Activated naive CD4-positive, alpha-beta T cell treated with anti-CD3 and anti-CD28 coated beads, Interleukin-2, amount 50 U/mL, for 24 hours (primary cell): ENCODE measurements around the gene GJA9.
"Not testable (repeated sequence)": the region's sequence is repeated elsewhere in the genome, so short reads cannot be mapped to it uniquely, and the experiment has no call there.

Source experiments
- H3K27ac Mint-ChIP-seq: one replicate; pipeline ENCODE4 v1.8.0; 2021; ENCODE audit warnings: mild to moderate bottlenecking, mixed read lengths
- H3K27me3 Mint-ChIP-seq: one replicate; pipeline ENCODE4 v1.8.0; 2021; ENCODE audit warnings: mixed read lengths
- H3K36me3 Mint-ChIP-seq: one replicate; pipeline ENCODE4 v1.8.0; 2021; ENCODE audit warnings: mixed read lengths
- H3K4me1 Mint-ChIP-seq: one replicate; pipeline ENCODE4 v1.8.0; 2021; ENCODE audit warnings: mixed read lengths
- H3K4me3 Mint-ChIP-seq: one replicate; pipeline ENCODE4 v1.8.0; 2021; ENCODE audit warnings: mild to moderate bottlenecking, mixed read lengths
- H3K9me3 Mint-ChIP-seq: one replicate; pipeline ENCODE4 v1.8.0; 2021; ENCODE audit warnings: mixed read lengths

GJA9 gene

GRCh38 chr1:38852780-38853179 lies 28.6 kb downstream of the GJA9 start:
- H3K4me1 Mint-ChIP-seq, result peaks cover 36% of the 10 kb centered on the region
- no peaks in the 10 kb centered on the region for H3K9me3 Mint-ChIP-seq
- H3K27me3 Mint-ChIP-seq, result no peaks in the 10 kb centered on the region
- H3K4me3 Mint-ChIP-seq, result no peak overlapping the region
- H3K36me3 Mint-ChIP-seq, result peaks cover 17% of the 10 kb centered on the region
- H3K27ac Mint-ChIP-seq, result peak overlapping the region; percentile 82

- no peaks in the 10 kb centered on the region for H3K9me3 Mint-ChIP-seq
- no peaks in the 10 kb centered on the region for H3K27me3 Mint-ChIP-seq
- H3K4me3 Mint-ChIP-seq, result no peak overlapping the region
- peaks cover 32% of the 10 kb centered on the region for H3K4me1 Mint-ChIP-seq
- H3K27ac Mint-ChIP-seq, result no peak overlapping the region
- peaks cover 24% of the 10 kb centered on the region for H3K36me3 Mint-ChIP-seq
Observed at GRCh38 chr1:38848071-38848470, 33.3 kb downstream of the GJA9 start.

GRCh38 chr1:38846210-38846609 lies 35.2 kb downstream of the GJA9 start:
- Mint-ChIP-seq H3K27ac (peak overlapping the region; percentile 60), H3K27me3 (no peaks in the 10 kb centered on the region), H3K4me1 (peaks cover 24% of the 10 kb centered on the region), H3K4me3 (no peak overlapping the region), H3K36me3 (peaks cover 17% of the 10 kb centered on the region), H3K9me3 (no peaks in the 10 kb centered on the region)

- not testable (repeated sequence) for H3K9me3 Mint-ChIP-seq, H3K27ac Mint-ChIP-seq
Observed at GRCh38 chr1:38845088-38845487, 36.3 kb downstream of the GJA9 start.

GRCh38 chr1:38840281-38840680 lies 41.1 kb downstream of the GJA9 start:
- Mint-ChIP-seq H3K4me1 (peaks cover 18% of the 10 kb centered on the region), H3K4me3 (no peak overlapping the region), H3K27ac (peak overlapping the region; percentile 20), H3K36me3 (peaks cover 19% of the 10 kb centered on the region), H3K9me3 (no peaks in the 10 kb centered on the region), H3K27me3 (no peaks in the 10 kb centered on the region)

More at GRCh38 chr1:38845088-38845487, 36.3 kb downstream of the GJA9 start:
- H3K4me3 Mint-ChIP-seq, H3K27me3 Mint-ChIP-seq: not testable (repeated sequence)
- Mint-ChIP-seq H3K36me3 (peaks cover 15% of the 10 kb centered on the region), H3K4me1 (peaks cover 30% of the 10 kb centered on the region)

- H3K27ac Mint-ChIP-seq, result no peak overlapping the region
- H3K9me3 Mint-ChIP-seq, result no peaks in the 10 kb centered on the region
- no peaks in the 10 kb centered on the region for H3K27me3 Mint-ChIP-seq
- no peak overlapping the region for H3K4me3 Mint-ChIP-seq
- peaks cover 13% of the 10 kb centered on the region for H3K36me3 Mint-ChIP-seq
- H3K4me1 Mint-ChIP-seq, result peaks cover 13% of the 10 kb centered on the region
Observed at GRCh38 chr1:38839363-38839762, 42.0 kb downstream of the GJA9 start.

- not testable (repeated sequence) for H3K4me3 Mint-ChIP-seq, H3K27ac Mint-ChIP-seq, H3K36me3 Mint-ChIP-seq, H3K4me1 Mint-ChIP-seq, H3K27me3 Mint-ChIP-seq, H3K9me3 Mint-ChIP-seq
Observed at GRCh38 chr1:38836316-38836715, 45.1 kb downstream of the GJA9 start.

GRCh38 chr1:38834937-38835827 lies 46.2 kb downstream of the GJA9 start:
- H3K4me3 Mint-ChIP-seq, result no peak overlapping the region
- peaks cover 6% of the 10 kb centered on the region for H3K36me3 Mint-ChIP-seq
- H3K27me3 Mint-ChIP-seq, result no peaks in the 10 kb centered on the region
- peaks cover under 1% of the 10 kb centered on the region for H3K4me1 Mint-ChIP-seq
- no peak overlapping the region for H3K27ac Mint-ChIP-seq
- H3K9me3 Mint-ChIP-seq, result no peaks in the 10 kb centered on the region

GRCh38 chr1:38834221-38834782 lies 47.1 kb downstream of the GJA9 start:
- no peaks in the 10 kb centered on the region for H3K9me3 Mint-ChIP-seq
- H3K27me3 Mint-ChIP-seq, result peaks cover 2% of the 10 kb centered on the region
- H3K4me3 Mint-ChIP-seq, result no peak overlapping the region
- peaks cover 6% of the 10 kb centered on the region for H3K36me3 Mint-ChIP-seq
- H3K27ac Mint-ChIP-seq, result no peak overlapping the region
- H3K4me1 Mint-ChIP-seq, result no peaks in the 10 kb centered on the region

- H3K9me3 Mint-ChIP-seq, result no peaks in the 10 kb centered on the region
- no peak overlapping the region for H3K4me3 Mint-ChIP-seq
- H3K36me3 Mint-ChIP-seq, result peaks cover 3% of the 10 kb centered on the region
- peaks cover 5% of the 10 kb centered on the region for H3K27me3 Mint-ChIP-seq
- H3K27ac Mint-ChIP-seq, result no peak overlapping the region
- no peaks in the 10 kb centered on the region for H3K4me1 Mint-ChIP-seq
Observed at GRCh38 chr1:38833146-38833545, 48.2 kb downstream of the GJA9 start.

- peaks cover 7% of the 10 kb centered on the region for H3K27me3 Mint-ChIP-seq
- no peak overlapping the region for H3K27ac Mint-ChIP-seq
- no peaks in the 10 kb centered on the region for H3K36me3 Mint-ChIP-seq
- no peaks in the 10 kb centered on the region for H3K9me3 Mint-ChIP-seq
- H3K4me1 Mint-ChIP-seq, result no peaks in the 10 kb centered on the region
- no peak overlapping the region for H3K4me3 Mint-ChIP-seq
Observed at GRCh38 chr1:38832370-38832734, 49.0 kb downstream of the GJA9 start.

GRCh38 chr1:38831731-38832369 lies 49.5 kb downstream of the GJA9 start:
- Mint-ChIP-seq H3K4me1 (no peaks in the 10 kb centered on the region), H3K9me3 (no peaks in the 10 kb centered on the region), H3K27me3 (peaks cover 7% of the 10 kb centered on the region), H3K27ac (no peak overlapping the region), H3K4me3 (no peak overlapping the region), H3K36me3 (no peaks in the 10 kb centered on the region)

- H3K27ac Mint-ChIP-seq, result no peak overlapping the region
- no peaks in the 10 kb centered on the region for H3K4me1 Mint-ChIP-seq
- no peaks in the 10 kb centered on the region for H3K9me3 Mint-ChIP-seq
- no peak overlapping the region for H3K4me3 Mint-ChIP-seq
- peaks cover 10% of the 10 kb centered on the region for H3K27me3 Mint-ChIP-seq
- H3K36me3 Mint-ChIP-seq, result no peaks in the 10 kb centered on the region
Observed at GRCh38 chr1:38829368-38829767, 52.0 kb downstream of the GJA9 start.

- H3K27me3 Mint-ChIP-seq, result peaks cover 11% of the 10 kb centered on the region
- H3K36me3 Mint-ChIP-seq, result no peaks in the 10 kb centered on the region
- H3K27ac Mint-ChIP-seq, result no peak overlapping the region
- H3K9me3 Mint-ChIP-seq, result no peaks in the 10 kb centered on the region
- no peaks in the 10 kb centered on the region for H3K4me1 Mint-ChIP-seq
- H3K4me3 Mint-ChIP-seq, result no peak overlapping the region
Observed at GRCh38 chr1:38827318-38827717, 54.1 kb downstream of the GJA9 start.

- Mint-ChIP-seq H3K4me1 (no peaks in the 10 kb centered on the region), H3K9me3 (no peaks in the 10 kb centered on the region), H3K27me3 (peaks cover 14% of the 10 kb centered on the region), H3K36me3 (no peaks in the 10 kb centered on the region), H3K27ac (no peak overlapping the region), H3K4me3 (no peak overlapping the region)
Observed at GRCh38 chr1:38826886-38827285, 54.5 kb downstream of the GJA9 start.

- no peak overlapping the region for H3K4me3 Mint-ChIP-seq
- no peaks in the 10 kb centered on the region for H3K4me1 Mint-ChIP-seq
- peaks cover 14% of the 10 kb centered on the region for H3K27me3 Mint-ChIP-seq
- no peak overlapping the region for H3K27ac Mint-ChIP-seq
- no peaks in the 10 kb centered on the region for H3K9me3 Mint-ChIP-seq
- H3K36me3 Mint-ChIP-seq, result no peaks in the 10 kb centered on the region
Observed at GRCh38 chr1:38826262-38826661, 55.1 kb downstream of the GJA9 start.
